MCF 10A (cell line): ENCODE data around the gene SF3A2. TPM values are rescaled to one million over a fixed set of nuclear protein-coding genes. Genes with fewer than 3 reads are reported as not detected.

ENCODE experiments used
- BruUV-seq: library from RNA; stranded (reverse); fragments of 400-500 nt; replicated peaks from 2 replicates; lab custom pipeline; 2021; lab: Mats Ljungman, UMichigan
- CTCF ChIA-PET: fragments of 300-600 bp; sonication (Branson Sonifier 250); formaldehyde crosslinking; extraction: SDS; loops from one replicate; lab custom pipeline; 2021; ENCODE audit warnings: antibody characterized with exemption, inconsistent platforms; lab: Yijun Ruan, JAX
- POLR2A ChIA-PET: fragments of 300-600, 350-650 bp; sonication (Branson Sonifier 250); formaldehyde crosslinking; extraction: SDS; loops from one replicate; lab custom pipeline; 2020; ENCODE audit warnings: antibody characterized with exemption, inconsistent platforms; lab: Yijun Ruan, JAX
- DNase-seq: peaks from one replicate; pipeline ENCODE4 v3.0.0-alpha.2; 2018; ENCODE audit not compliant: unreplicated experiment
- H3K27ac Mint-ChIP-seq: one replicate; pipeline ENCODE4 v1.8.0; 2022; ENCODE audit warnings: mild to moderate bottlenecking, low read depth, mixed read lengths; ENCODE audit not compliant: unreplicated experiment
- H3K27me3 Mint-ChIP-seq: one replicate; pipeline ENCODE4 v1.8.0; 2022; ENCODE audit warnings: mixed read lengths; ENCODE audit not compliant: insufficient read depth, unreplicated experiment
- H3K36me3 Mint-ChIP-seq: one replicate; pipeline ENCODE4 v1.8.0; 2022; ENCODE audit warnings: mild to moderate bottlenecking, moderate library complexity, mixed read lengths; ENCODE audit not compliant: insufficient read depth, unreplicated experiment
- H3K4me1 Mint-ChIP-seq: one replicate; pipeline ENCODE4 v1.8.0; 2022; ENCODE audit warnings: mixed read lengths; ENCODE audit not compliant: insufficient read depth, unreplicated experiment
- H3K4me3 Mint-ChIP-seq: one replicate; pipeline ENCODE4 v1.8.0; 2022; ENCODE audit warnings: mild to moderate bottlenecking, moderate library complexity, mixed read lengths; ENCODE audit not compliant: unreplicated experiment
- H3K9me3 Mint-ChIP-seq: one replicate; pipeline ENCODE4 v1.8.0; 2022; ENCODE audit warnings: mixed read lengths; ENCODE audit not compliant: unreplicated experiment
- intact Hi-C: fragments of 100-400 bp; cut with micrococcal nuclease; formaldehyde crosslinking; loops from 2 replicates; pipeline ENCODE4 v1.14.1; 2022
- total RNA-seq: library from RNA; stranded (reverse); gene quantifications from 2 replicates; pipeline ENCODE4 v1.2.3, GENCODE V29; 2022
- TF ChIP-seq, protein P1 (sequence below): fragments of 200-600 bp; IDR thresholded peaks from one replicate; pipeline ENCODE4 v1.8.0; 2022; ENCODE audit warnings: antibody characterized with exemption, mild to moderate bottlenecking; ENCODE audit not compliant: unreplicated experiment

The SF3A2 gene
- total RNA-seq, 1 experiment from 2014 or later, result 101 TPM

DNA sequence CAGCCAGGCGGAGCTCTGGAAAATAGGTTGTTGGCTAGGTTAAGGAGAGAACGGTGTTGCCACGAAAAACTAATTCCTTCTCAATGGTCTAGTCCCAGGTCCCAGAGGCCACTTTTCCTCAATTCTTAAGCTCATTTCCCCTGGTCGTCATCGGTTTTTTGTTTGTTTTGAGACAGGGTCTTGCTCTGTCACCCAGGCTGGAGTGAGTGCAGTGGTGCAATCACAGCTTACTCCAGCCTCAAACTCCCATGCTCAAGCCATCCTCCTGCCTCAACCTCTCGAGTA is 1.2 kb downstream of the SF3A2 start:
- Mint-ChIP-seq H3K27ac (peak overlapping the region; percentile 67), H3K9me3 (no peaks in the 10 kb centered on the region), H3K27me3 (no peaks in the 10 kb centered on the region), H3K4me3 (peak overlapping the region; percentile 86), H3K36me3 (peaks cover 34% of the 10 kb centered on the region), H3K4me1 (peaks cover 23% of the 10 kb centered on the region)
- ChIA-PET POLR2A (interaction anchor here (0.7 to 4.1 kb wide), 12 partner anchors 22 to 225 kb away, joined by 3 to 79 read pairs (median 4); partner anchors contain the start of genes AP3D1 and TIMM13), CTCF (interaction anchor here (0.5 to 3.2 kb wide), 8 partner anchors 25 to 378 kb away, joined by 3 to 20 read pairs (median 5); no protein-coding TSS in a partner anchor)
- no TSS peak for BruUV-seq
- intact Hi-C loops, result loop anchor here (5.0 kb wide), 2 partner anchors 79 to 374 kb away; no protein-coding TSS in a partner anchor
- no peak for DNase-seq
- TF ChIP-seq, protein P1, sequence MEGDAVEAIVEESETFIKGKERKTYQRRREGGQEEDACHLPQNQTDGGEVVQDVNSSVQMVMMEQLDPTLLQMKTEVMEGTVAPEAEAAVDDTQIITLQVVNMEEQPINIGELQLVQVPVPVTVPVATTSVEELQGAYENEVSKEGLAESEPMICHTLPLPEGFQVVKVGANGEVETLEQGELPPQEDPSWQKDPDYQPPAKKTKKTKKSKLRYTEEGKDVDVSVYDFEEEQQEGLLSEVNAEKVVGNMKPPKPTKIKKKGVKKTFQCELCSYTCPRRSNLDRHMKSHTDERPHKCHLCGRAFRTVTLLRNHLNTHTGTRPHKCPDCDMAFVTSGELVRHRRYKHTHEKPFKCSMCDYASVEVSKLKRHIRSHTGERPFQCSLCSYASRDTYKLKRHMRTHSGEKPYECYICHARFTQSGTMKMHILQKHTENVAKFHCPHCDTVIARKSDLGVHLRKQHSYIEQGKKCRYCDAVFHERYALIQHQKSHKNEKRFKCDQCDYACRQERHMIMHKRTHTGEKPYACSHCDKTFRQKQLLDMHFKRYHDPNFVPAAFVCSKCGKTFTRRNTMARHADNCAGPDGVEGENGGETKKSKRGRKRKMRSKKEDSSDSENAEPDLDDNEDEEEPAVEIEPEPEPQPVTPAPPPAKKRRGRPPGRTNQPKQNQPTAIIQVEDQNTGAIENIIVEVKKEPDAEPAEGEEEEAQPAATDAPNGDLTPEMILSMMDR, result no peak

DNA sequence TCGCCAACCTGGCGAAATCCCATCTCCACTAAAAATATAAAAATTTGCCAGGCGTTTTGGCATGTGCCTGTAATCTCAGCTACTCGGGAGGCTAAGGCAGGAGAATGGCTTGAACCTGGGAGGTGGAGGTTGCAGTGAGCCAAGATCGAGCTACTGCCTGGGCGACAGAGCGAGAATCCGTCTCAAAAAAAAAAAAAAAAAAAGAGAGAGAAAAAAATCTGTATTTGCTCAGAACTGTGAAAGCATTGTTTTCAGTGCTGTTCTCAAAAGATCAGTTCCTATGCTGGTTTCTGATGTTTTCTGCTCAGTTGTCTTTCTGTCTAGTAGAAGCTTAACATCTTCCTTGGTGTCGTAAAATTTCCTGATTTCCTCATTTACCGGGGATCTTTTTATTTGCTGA is 2.5 kb downstream of the SF3A2 start:
- BruUV-seq, result no TSS peak
- DNase-seq, result no peak
- peaks cover 23% of the 10 kb centered on the region for H3K4me1 Mint-ChIP-seq
- peak overlapping the region; percentile 67 for H3K27ac Mint-ChIP-seq
- TF ChIP-seq, protein P1, result no peak
- H3K36me3 Mint-ChIP-seq, result peaks cover 39% of the 10 kb centered on the region
- H3K27me3 Mint-ChIP-seq, result no peaks in the 10 kb centered on the region
- intact Hi-C loops, result loop anchor here (5.0 kb wide), 2 partner anchors 78 to 373 kb away; no protein-coding TSS in a partner anchor
- H3K4me3 Mint-ChIP-seq, result peak overlapping the region; percentile 86
- POLR2A ChIA-PET, result interaction anchor here (0.7 to 4.1 kb wide), 24 partner anchors 9 to 388 kb away, joined by 3 to 79 read pairs (median 4); partner anchors contain the start of genes ABHD17A, AMH, AP3D1 and DOT1L
- CTCF ChIA-PET, result interaction anchor here (0.8 to 3.2 kb wide), 8 partner anchors 21 to 153 kb away, joined by 3 to 20 read pairs (median 4); no protein-coding TSS in a partner anchor
- H3K9me3 Mint-ChIP-seq, result no peaks in the 10 kb centered on the region

DNA sequence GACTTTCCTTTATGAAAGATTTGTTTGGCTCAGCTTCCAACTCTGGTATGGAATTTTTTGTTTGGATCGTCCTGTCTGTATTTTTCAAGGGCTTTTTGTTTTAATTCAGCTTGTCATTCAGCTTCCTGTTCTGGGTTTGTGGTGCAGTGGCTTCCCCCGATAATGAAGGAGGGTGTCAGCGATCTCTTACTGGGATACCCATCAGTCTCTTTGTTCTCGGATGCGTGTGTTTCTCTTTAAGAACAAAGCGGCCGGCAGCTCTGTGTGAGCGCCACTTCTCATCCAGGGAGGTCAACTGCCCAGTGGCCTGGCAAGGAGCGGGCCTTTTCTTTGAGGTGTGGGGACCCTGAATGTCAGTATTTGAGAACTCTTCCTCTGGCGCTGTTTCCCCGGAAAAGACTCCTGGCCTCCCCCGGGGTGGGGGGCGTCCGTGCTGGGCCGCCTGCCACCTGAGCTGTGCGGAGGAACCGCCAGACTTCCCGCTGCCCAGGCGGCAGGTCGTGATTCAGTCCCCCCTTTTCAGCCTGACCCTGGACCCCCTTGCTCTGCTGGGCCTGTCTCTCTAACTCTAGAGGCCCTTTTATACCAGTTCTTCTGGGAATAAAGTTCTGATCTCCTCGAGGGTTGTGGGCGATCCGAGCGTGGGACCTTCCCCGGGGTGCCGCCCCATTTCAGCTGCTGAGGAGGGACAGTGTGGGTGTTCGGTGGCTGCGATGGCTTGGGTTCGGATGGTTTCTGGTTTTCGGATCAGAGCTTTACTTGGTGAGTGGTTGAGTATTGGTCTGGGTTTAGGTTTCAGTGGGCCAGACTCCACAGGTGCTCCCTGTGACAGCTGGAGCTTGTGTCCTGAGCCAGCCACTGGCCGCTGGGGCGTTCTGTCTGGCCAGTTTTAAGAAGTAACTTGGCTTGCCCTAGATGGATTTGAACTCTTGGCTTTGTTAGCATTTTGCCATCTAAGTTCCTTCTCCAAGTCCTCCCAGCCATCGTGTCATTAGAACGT is 3.4 kb downstream of the SF3A2 start:
- intact Hi-C loops, result loop anchor here (5.0 kb wide), 2 partner anchors 77 to 372 kb away; no protein-coding TSS in a partner anchor
- Mint-ChIP-seq H3K4me1 (peaks cover 23% of the 10 kb centered on the region), H3K27ac (peak overlapping the region; percentile 67), H3K27me3 (no peaks in the 10 kb centered on the region), H3K9me3 (no peaks in the 10 kb centered on the region), H3K36me3 (peaks cover 48% of the 10 kb centered on the region), H3K4me3 (peak overlapping the region; percentile 86)
- CTCF ChIA-PET, result interaction anchor here (0.6 to 3.2 kb wide), 7 partner anchors 20 to 152 kb away, joined by 3 to 20 read pairs (median 3); no protein-coding TSS in a partner anchor
- DNase-seq, result no peak
- TF ChIP-seq, protein P1, result no peak
- POLR2A ChIA-PET, result interaction anchor here (0.7 to 4.1 kb wide), 20 partner anchors 9 to 388 kb away, joined by 3 to 79 read pairs (median 4); partner anchors contain the start of genes ABHD17A, AMH, AP3D1 and LMNB2
- no TSS peak for BruUV-seq
